SJSA1 (cell line): ENCODE data around the gene GPR151. TPM values are rescaled to one million over a fixed set of nuclear protein-coding genes. Genes with fewer than 3 reads are reported as not detected.
A peak's percentile ranks its signal among the peaks of the same experiment; 100 is the strongest.

ENCODE experiments used
- DNase-seq, 2 experiments: peaks; one replicate each; pipeline ENCODE4 v3.0.0-alpha.2; 2015 to 2020; ENCODE audit warnings: low spot score in 2 of 2, low read depth in 1 of 2
- H3K27ac ChIP-seq: fragments of 250-450 bp; sonication (Bioruptor Pico); 2 replicates; pipeline ENCODE4 v1.5.1; 2020; ENCODE audit warnings: mild to moderate bottlenecking, moderate library complexity
- H3K27me3 ChIP-seq: fragments of 250-450 bp; sonication (Bioruptor Pico); replicated peaks from 2 replicates; pipeline ENCODE4 v1.5.1; 2020; ENCODE audit warnings: mild to moderate bottlenecking, moderate library complexity
- H3K36me3 ChIP-seq: fragments of 250-450 bp; sonication (Bioruptor Pico); 2 replicates; pipeline ENCODE4 v1.5.1; 2020; ENCODE audit warnings: mild to moderate bottlenecking
- H3K4me1 ChIP-seq: fragments of 250-450 bp; sonication (Bioruptor Pico); replicated peaks from 2 replicates; pipeline ENCODE4 v1.6.1; 2021; ENCODE audit warnings: mild to moderate bottlenecking
- H3K4me3 ChIP-seq: fragments of 250-450 bp; sonication (Bioruptor Pico); 2 replicates; pipeline ENCODE4 v1.5.1; 2020; ENCODE audit warnings: mild to moderate bottlenecking
- H3K9me3 ChIP-seq: fragments of 250-450 bp; sonication (Bioruptor Pico); replicated peaks from 2 replicates; pipeline ENCODE4 v1.5.1; 2020; ENCODE audit warnings: mild to moderate bottlenecking
- total RNA-seq: library from RNA; depleted of rRNA; stranded (reverse); fragments of >200 nt; shearing (Covaris generic); gene quantifications from 2 replicates; pipeline ENCODE4 v1.2.3, GENCODE V29; 2014

Gene GPR151
- total RNA-seq, 1 experiment from 2014 or later: not detected

GRCh38 chr5:146507428-146507827, 8.6 kb downstream of the GPR151 start:
- no peak overlapping the region for H3K27ac ChIP-seq
- no peak for DNase-seq
- H3K36me3 ChIP-seq: peaks cover 93% of the 10 kb centered on the region
- H3K4me1 ChIP-seq: no peaks in the 10 kb centered on the region
- no peaks in the 10 kb centered on the region for H3K27me3 ChIP-seq
- H3K9me3 ChIP-seq: no peaks in the 10 kb centered on the region
- no peak overlapping the region for H3K4me3 ChIP-seq

GRCh38 chr5:146499680-146500079, 16.3 kb downstream of the GPR151 start:
- no peak for DNase-seq
- H3K36me3 ChIP-seq: peaks cover 68% of the 10 kb centered on the region
- H3K9me3 ChIP-seq: no peaks in the 10 kb centered on the region
- H3K27me3 ChIP-seq: no peaks in the 10 kb centered on the region
- H3K4me1 ChIP-seq: no peaks in the 10 kb centered on the region
- no peak overlapping the region for H3K4me3 ChIP-seq
- H3K27ac ChIP-seq: no peak overlapping the region

GRCh38 chr5:146494656-146495055, 21.3 kb downstream of the GPR151 start:
- Histone ChIP-seq H3K36me3 (peaks cover 55% of the 10 kb centered on the region), H3K9me3 (no peaks in the 10 kb centered on the region), H3K27me3 (no peaks in the 10 kb centered on the region), H3K27ac (no peak overlapping the region), H3K4me3 (no peak overlapping the region), H3K4me1 (no peaks in the 10 kb centered on the region)
- no peak for DNase-seq

GRCh38 chr5:146490089-146490843, 25.7 kb downstream of the GPR151 start:
- Histone ChIP-seq H3K27me3 (no peaks in the 10 kb centered on the region), H3K4me1 (no peaks in the 10 kb centered on the region), H3K9me3 (no peaks in the 10 kb centered on the region), H3K4me3 (no peak overlapping the region), H3K36me3 (peaks cover 58% of the 10 kb centered on the region), H3K27ac (no peak overlapping the region)
- DNase-seq: peak in 1 of 2 experiments; percentile 12

- Histone ChIP-seq H3K27me3 (no peaks in the 10 kb centered on the region), H3K9me3 (no peaks in the 10 kb centered on the region), H3K27ac (no peak overlapping the region), H3K4me3 (no peak overlapping the region), H3K36me3 (peaks cover 85% of the 10 kb centered on the region), H3K4me1 (no peaks in the 10 kb centered on the region)
- no peak for DNase-seq
Measured at GRCh38 chr5:146484714-146485391, 31.1 kb downstream of the GPR151 start.

- DNase-seq: no peak
- Histone ChIP-seq H3K27me3 (no peaks in the 10 kb centered on the region), H3K27ac (no peak overlapping the region), H3K4me1 (no peaks in the 10 kb centered on the region), H3K36me3 (peaks cover 91% of the 10 kb centered on the region), H3K4me3 (no peak overlapping the region), H3K9me3 (no peaks in the 10 kb centered on the region)
Measured at GRCh38 chr5:146482775-146483174, 33.2 kb downstream of the GPR151 start.

- Histone ChIP-seq H3K4me3 (no peak overlapping the region), H3K4me1 (no peaks in the 10 kb centered on the region), H3K27ac (no peak overlapping the region), H3K9me3 (no peaks in the 10 kb centered on the region), H3K36me3 (peaks cover 83% of the 10 kb centered on the region), H3K27me3 (no peaks in the 10 kb centered on the region)
- DNase-seq: no peak
Measured at GRCh38 chr5:146475906-146476305, 40.1 kb downstream of the GPR151 start.

- Histone ChIP-seq H3K27ac (no peak overlapping the region), H3K27me3 (no peaks in the 10 kb centered on the region), H3K36me3 (peaks cover 85% of the 10 kb centered on the region), H3K4me1 (no peaks in the 10 kb centered on the region), H3K4me3 (no peak overlapping the region), H3K9me3 (no peaks in the 10 kb centered on the region)
- no peak for DNase-seq
Measured at GRCh38 chr5:146475190-146475780, 40.7 kb downstream of the GPR151 start.

GRCh38 chr5:146474065-146474464, 41.9 kb downstream of the GPR151 start:
- Histone ChIP-seq H3K36me3 (peaks cover 85% of the 10 kb centered on the region), H3K9me3 (no peaks in the 10 kb centered on the region), H3K27me3 (no peaks in the 10 kb centered on the region), H3K4me1 (no peaks in the 10 kb centered on the region), H3K27ac (no peak overlapping the region), H3K4me3 (no peak overlapping the region)
- no peak for DNase-seq

- no peaks in the 10 kb centered on the region for H3K9me3 ChIP-seq
- no peak overlapping the region for H3K27ac ChIP-seq
- H3K4me3 ChIP-seq: no peak overlapping the region
- DNase-seq: no peak
- no peaks in the 10 kb centered on the region for H3K27me3 ChIP-seq
- H3K4me1 ChIP-seq: peaks cover 2% of the 10 kb centered on the region
- peaks cover 86% of the 10 kb centered on the region for H3K36me3 ChIP-seq
Measured at GRCh38 chr5:146467760-146468159, 48.2 kb downstream of the GPR151 start.

GRCh38 chr5:146466521-146467349, 49.3 kb downstream of the GPR151 start:
- Histone ChIP-seq H3K27me3 (no peaks in the 10 kb centered on the region), H3K4me1 (peaks cover 10% of the 10 kb centered on the region), H3K9me3 (no peaks in the 10 kb centered on the region), H3K4me3 (no peak overlapping the region), H3K36me3 (peaks cover 82% of the 10 kb centered on the region), H3K27ac (no peak overlapping the region)
- DNase-seq: no peak

GRCh38 chr5:146463446-146463845, 52.5 kb downstream of the GPR151 start:
- Histone ChIP-seq H3K4me1 (peaks cover 22% of the 10 kb centered on the region), H3K36me3 (peaks cover 88% of the 10 kb centered on the region), H3K27ac (no peak overlapping the region), H3K9me3 (no peaks in the 10 kb centered on the region), H3K27me3 (no peaks in the 10 kb centered on the region), H3K4me3 (no peak overlapping the region)
- no peak for DNase-seq
